Measurements from ENCODE around the gene EGFL7.

DNA sequence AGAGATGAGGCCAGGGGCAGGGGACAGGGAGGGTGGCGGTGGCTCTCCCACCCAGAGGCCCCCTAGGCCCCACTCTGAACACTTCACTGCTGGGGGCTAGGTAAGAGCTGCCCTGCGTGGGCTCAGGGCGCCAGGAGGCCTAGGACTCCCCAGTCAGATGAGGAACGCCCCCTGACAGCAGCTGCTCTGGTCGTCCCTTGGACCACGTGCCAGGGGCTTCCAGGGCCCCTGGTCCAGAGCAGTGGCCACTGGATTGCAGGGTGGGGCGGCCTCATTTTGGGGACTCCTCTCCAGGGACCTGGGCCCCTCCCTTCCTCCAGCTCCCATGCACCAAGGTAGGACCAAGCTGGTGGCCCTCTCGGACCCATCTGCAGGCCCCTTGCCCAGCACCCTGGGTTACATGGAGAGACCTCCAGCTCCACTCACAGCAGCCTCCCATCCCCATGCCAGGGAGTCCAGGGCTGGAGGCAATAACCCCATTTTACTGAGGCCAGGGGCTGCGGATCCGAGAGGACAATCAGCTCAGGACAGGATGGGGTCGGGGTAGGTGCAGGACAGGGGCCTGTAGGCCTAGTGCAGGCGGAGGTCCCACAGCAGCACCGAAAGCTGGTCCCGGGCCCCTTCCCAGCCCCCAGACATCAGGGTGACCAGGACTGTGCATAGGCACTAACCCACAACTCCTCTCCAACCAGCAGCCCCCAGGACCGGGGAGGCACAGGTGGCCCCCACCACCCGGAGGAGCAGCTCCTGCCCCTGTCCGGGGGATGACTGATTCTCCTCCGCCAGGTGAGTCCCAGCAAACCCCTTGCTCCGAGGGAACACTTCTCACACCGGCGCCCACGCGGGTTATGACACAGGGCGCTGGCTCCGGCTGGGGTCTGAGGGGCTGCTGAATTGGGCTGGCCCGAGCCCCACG lies 1.5 kb downstream of the EGFL7 start:
- TF ChIP-seq CTCF (IDR thresholded peaks at IDR 0.05 in 2 of 3, conservative IDR thresholded peaks at IDR 0.05 in 1 of 3; ENCODE audit: control insufficient read depth in 2 of 3, extremely low read depth in 1 of 3, insufficient read depth in 1 of 3, low read depth in 3 of 3, low read length in 3 of 3) (no peak), RB1 (IDR thresholded peaks at IDR 0.05; ENCODE audit: borderline replicate concordance) (no peak), FOXM1 (IDR thresholded peaks at IDR 0.05; ENCODE audit: low read depth, low read length) (no peak), FOXK2 (IDR thresholded peaks at IDR 0.05) (no peak), USF2 (IDR thresholded peaks at IDR 0.05; ENCODE audit: borderline replicate concordance, low read depth, low read length) (no peak), TCF12 (IDR thresholded peaks at IDR 0.05; ENCODE audit: low read depth, low read length) (no peak), JUND (IDR thresholded peaks at IDR 0.05; ENCODE audit: low read depth, low read length) (no peak), TAF1 (IDR thresholded peaks at IDR 0.05; ENCODE audit: borderline replicate concordance, low read depth, low read length) (no peak), BRCA1 (IDR thresholded peaks at IDR 0.05; ENCODE audit: low read depth, low read length) (no peak), DPF2 (IDR thresholded peaks at IDR 0.05) (no peak), NR2C1 (IDR thresholded peaks at IDR 0.05) (no peak), BMI1 (IDR thresholded peaks at IDR 0.05; ENCODE audit: borderline replicate concordance) (no peak)
- TF ChIP-seq, protein P1, sequence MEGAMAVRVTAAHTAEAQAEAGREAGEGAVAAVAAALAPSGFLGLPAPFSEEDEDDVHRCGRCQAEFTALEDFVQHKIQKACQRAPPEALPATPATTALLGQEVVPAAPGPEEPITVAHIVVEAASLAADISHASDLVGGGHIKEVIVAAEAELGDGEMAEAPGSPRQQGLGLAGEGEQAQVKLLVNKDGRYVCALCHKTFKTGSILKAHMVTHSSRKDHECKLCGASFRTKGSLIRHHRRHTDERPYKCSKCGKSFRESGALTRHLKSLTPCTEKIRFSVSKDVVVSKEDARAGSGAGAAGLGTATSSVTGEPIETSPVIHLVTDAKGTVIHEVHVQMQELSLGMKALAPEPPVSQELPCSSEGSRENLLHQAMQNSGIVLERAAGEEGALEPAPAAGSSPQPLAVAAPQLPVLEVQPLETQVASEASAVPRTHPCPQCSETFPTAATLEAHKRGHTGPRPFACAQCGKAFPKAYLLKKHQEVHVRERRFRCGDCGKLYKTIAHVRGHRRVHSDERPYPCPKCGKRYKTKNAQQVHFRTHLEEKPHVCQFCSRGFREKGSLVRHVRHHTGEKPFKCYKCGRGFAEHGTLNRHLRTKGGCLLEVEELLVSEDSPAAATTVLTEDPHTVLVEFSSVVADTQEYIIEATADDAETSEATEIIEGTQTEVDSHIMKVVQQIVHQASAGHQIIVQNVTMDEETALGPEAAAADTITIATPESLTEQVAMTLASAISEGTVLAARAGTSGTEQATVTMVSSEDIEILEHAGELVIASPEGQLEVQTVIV (IDR thresholded peaks at IDR 0.05; ENCODE audit: borderline replicate concordance, partially characterized antibody) = no peak

All from GM12878 (cell line).